ENCODE data around the gene TCEA2.

The TCEA2 gene

GRCh38 chr20:64064145-64064698 lies 1.2 kb downstream of the TCEA2 start:
- Histone ChIP-seq H3K9ac (ENCODE audit: low read depth, low read length, poor library complexity, severe bottlenecking) (peak overlapping the region; percentile 94), H3K36me3 (ENCODE audit: insufficient read depth, low read length) (no peaks in the 10 kb centered on the region), H3K4me2 (ENCODE audit: low read depth, low read length, poor library complexity, severe bottlenecking) (peak overlapping the region; percentile 83), H3K9me2 (replicated peaks; ENCODE audit: low read depth, low read length) (no peaks in the 10 kb centered on the region), H3K4me1 (ENCODE audit: insufficient read depth, low read length, poor library complexity, severe bottlenecking) (peaks cover 57% of the 10 kb centered on the region), H3K27me3 (ENCODE audit: insufficient read depth, low read length, poor library complexity, severe bottlenecking) (no peaks in the 10 kb centered on the region), H3K79me2 (ENCODE audit: insufficient read depth, low read length) (peaks cover 15% of the 10 kb centered on the region; the same call in 1 of the 2 replicates), H3K9me3 (ENCODE audit: insufficient read depth, low read depth, low read length) (no peaks in the 10 kb centered on the region), H3F3A (ENCODE audit: low read depth) (no peaks in the 10 kb centered on the region), H3K4me3 (ENCODE audit: low read length, poor library complexity, severe bottlenecking) (peak overlapping the region; percentile 95), H4K20me1 (ENCODE audit: insufficient read depth, low read length, poor library complexity, severe bottlenecking) (no peaks in the 10 kb centered on the region), H2AFZ (ENCODE audit: low read length) (no peak overlapping the region)
- TF ChIP-seq EZH2phosphoT487 (IDR thresholded peaks at IDR 0.05; ENCODE audit: borderline replicate concordance): no peak
- no peak for TF ChIP-seq CTCF (conservative IDR thresholded peaks at IDR 0.05; ENCODE audit: low read length)

GRCh38 chr20:64065062-64065973 lies 2.3 kb downstream of the TCEA2 start:
- Histone ChIP-seq H3K4me1 (ENCODE audit: insufficient read depth, low read length, poor library complexity, severe bottlenecking) (peaks cover 60% of the 10 kb centered on the region), H3F3A (ENCODE audit: low read depth) (no peaks in the 10 kb centered on the region), H3K9me2 (replicated peaks; ENCODE audit: low read depth, low read length) (no peaks in the 10 kb centered on the region), H3K4me2 (ENCODE audit: low read depth, low read length, poor library complexity, severe bottlenecking) (peak overlapping the region; percentile 83), H4K20me1 (ENCODE audit: insufficient read depth, low read length, poor library complexity, severe bottlenecking) (no peaks in the 10 kb centered on the region), H3K9me3 (ENCODE audit: insufficient read depth, low read depth, low read length) (no peaks in the 10 kb centered on the region), H3K4me3 (ENCODE audit: low read length, poor library complexity, severe bottlenecking) (no peak overlapping the region), H3K9ac (ENCODE audit: low read depth, low read length, poor library complexity, severe bottlenecking) (peak overlapping the region; percentile 94), H3K79me2 (ENCODE audit: insufficient read depth, low read length) (peaks cover 15% of the 10 kb centered on the region; the same call in 1 of the 2 replicates), H3K27me3 (ENCODE audit: insufficient read depth, low read length, poor library complexity, severe bottlenecking) (no peaks in the 10 kb centered on the region), H3K36me3 (ENCODE audit: insufficient read depth, low read length) (no peaks in the 10 kb centered on the region), H2AFZ (ENCODE audit: low read length) (no peak overlapping the region)
- TF ChIP-seq CTCF (conservative IDR thresholded peaks at IDR 0.05; ENCODE audit: low read length) (no peak), EZH2phosphoT487 (IDR thresholded peaks at IDR 0.05; ENCODE audit: borderline replicate concordance) (no peak)

- no peaks in the 10 kb centered on the region for H3F3A ChIP-seq (ENCODE audit: low read depth)
- no peaks in the 10 kb centered on the region for H3K36me3 ChIP-seq (ENCODE audit: insufficient read depth, low read length)
- TF ChIP-seq EZH2phosphoT487 (IDR thresholded peaks at IDR 0.05; ENCODE audit: borderline replicate concordance) (no peak), CTCF (conservative IDR thresholded peaks at IDR 0.05; ENCODE audit: low read length) (no peak)
- no peaks in the 10 kb centered on the region for H3K9me3 ChIP-seq (ENCODE audit: insufficient read depth, low read depth, low read length)
- H3K4me2 ChIP-seq (ENCODE audit: low read depth, low read length, poor library complexity, severe bottlenecking): peak overlapping the region; percentile 83
- peaks cover 15% of the 10 kb centered on the region; the same call in 1 of the 2 replicates for H3K79me2 ChIP-seq (ENCODE audit: insufficient read depth, low read length)
- no peaks in the 10 kb centered on the region for H3K27me3 ChIP-seq (ENCODE audit: insufficient read depth, low read length, poor library complexity, severe bottlenecking)
- H3K9me2 ChIP-seq (replicated peaks; ENCODE audit: low read depth, low read length): no peaks in the 10 kb centered on the region
- peak overlapping the region; percentile 20 for H3K9ac ChIP-seq (ENCODE audit: low read depth, low read length, poor library complexity, severe bottlenecking)
- peaks cover 60% of the 10 kb centered on the region for H3K4me1 ChIP-seq (ENCODE audit: insufficient read depth, low read length, poor library complexity, severe bottlenecking)
- H4K20me1 ChIP-seq (ENCODE audit: insufficient read depth, low read length, poor library complexity, severe bottlenecking): no peaks in the 10 kb centered on the region
- H3K4me3 ChIP-seq (ENCODE audit: low read length, poor library complexity, severe bottlenecking): peak overlapping the region; percentile 30
- H2AFZ ChIP-seq (ENCODE audit: low read length): no peak overlapping the region
Measured at GRCh38 chr20:64065974-64066343, 3.0 kb downstream of the TCEA2 start.
